Measurements from ENCODE around the gene ARID3A. TPM values are rescaled to one million over a fixed set of nuclear protein-coding genes. Genes with fewer than 3 reads are reported as not detected.

Gene ARID3A
- total and polyA plus RNA-seq, 2 of the 8 experiments (the other 6 are each of a cell fraction or from before 2014, with no cell fraction given), result 40.5 to 77.4 TPM

GRCh38 chr19:925526-926322 lies at the start of gene ARID3A (continued):
- TF ChIP-seq RFX5 (IDR thresholded peaks at IDR 0.05; ENCODE audit: borderline replicate concordance, low read depth, low read length) (no peak), YY1 (IDR thresholded peaks at IDR 0.05; ENCODE audit: low read depth, low read length) (peak; percentile 5; the same call in 1 of the 2 replicates), RNF2 (IDR thresholded peaks at IDR 0.05; ENCODE audit: borderline replicate concordance, low read depth, low read length, missing control alignments, poor library complexity, severe bottlenecking) (no peak), BRCA1 (IDR thresholded peaks at IDR 0.05; ENCODE audit: low read depth, low read length) (no peak), SAP30 (IDR thresholded peaks at IDR 0.05; ENCODE audit: insufficient read depth, insufficient replicate concordance, low read length) (no peak), HDAC2 (IDR thresholded peaks at IDR 0.05; ENCODE audit: borderline replicate concordance in 1 of 2, low read depth in 2 of 2, low read length in 2 of 2) (no peak; a peak in 1 of 4 replicates), MAFK (IDR thresholded peaks at IDR 0.05; ENCODE audit: low read depth, low read length) (no peak), EZH2 (IDR thresholded peaks at IDR 0.05; ENCODE audit: low read depth, low read length, severe bottlenecking) (no peak), SIRT6 (IDR thresholded peaks at IDR 0.05; ENCODE audit: low read length) (no peak), SP4 (IDR thresholded peaks at IDR 0.05; ENCODE audit: low read length) (no peak), CEBPB (IDR thresholded peaks at IDR 0.05; ENCODE audit: low read depth, low read length) (no peak), SIN3A (conservative IDR thresholded peaks at IDR 0.05 in 1 of 2, IDR thresholded peaks at IDR 0.05 in 1 of 2; ENCODE audit: low read depth in 1 of 2, low read length in 2 of 2) (0 out of 4 replicates have a peak, but pooled peaks of 1 of the 2 experiments have one; percentile 4), SRF (IDR thresholded peaks at IDR 0.05; ENCODE audit: low read depth, low read length) (no peak), JUN (IDR thresholded peaks at IDR 0.05; ENCODE audit: low read depth, low read length) (no peak)
- TF ChIP-seq, protein P1, sequence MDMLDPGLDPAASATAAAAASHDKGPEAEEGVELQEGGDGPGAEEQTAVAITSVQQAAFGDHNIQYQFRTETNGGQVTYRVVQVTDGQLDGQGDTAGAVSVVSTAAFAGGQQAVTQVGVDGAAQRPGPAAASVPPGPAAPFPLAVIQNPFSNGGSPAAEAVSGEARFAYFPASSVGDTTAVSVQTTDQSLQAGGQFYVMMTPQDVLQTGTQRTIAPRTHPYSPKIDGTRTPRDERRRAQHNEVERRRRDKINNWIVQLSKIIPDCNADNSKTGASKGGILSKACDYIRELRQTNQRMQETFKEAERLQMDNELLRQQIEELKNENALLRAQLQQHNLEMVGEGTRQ (IDR thresholded peaks at IDR 0.05; ENCODE audit: low read length), result no peak
- TF ChIP-seq, protein P2, sequence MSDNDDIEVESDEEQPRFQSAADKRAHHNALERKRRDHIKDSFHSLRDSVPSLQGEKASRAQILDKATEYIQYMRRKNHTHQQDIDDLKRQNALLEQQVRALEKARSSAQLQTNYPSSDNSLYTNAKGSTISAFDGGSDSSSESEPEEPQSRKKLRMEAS (IDR thresholded peaks at IDR 0.05), result no peak
- TF ChIP-seq, protein P3, sequence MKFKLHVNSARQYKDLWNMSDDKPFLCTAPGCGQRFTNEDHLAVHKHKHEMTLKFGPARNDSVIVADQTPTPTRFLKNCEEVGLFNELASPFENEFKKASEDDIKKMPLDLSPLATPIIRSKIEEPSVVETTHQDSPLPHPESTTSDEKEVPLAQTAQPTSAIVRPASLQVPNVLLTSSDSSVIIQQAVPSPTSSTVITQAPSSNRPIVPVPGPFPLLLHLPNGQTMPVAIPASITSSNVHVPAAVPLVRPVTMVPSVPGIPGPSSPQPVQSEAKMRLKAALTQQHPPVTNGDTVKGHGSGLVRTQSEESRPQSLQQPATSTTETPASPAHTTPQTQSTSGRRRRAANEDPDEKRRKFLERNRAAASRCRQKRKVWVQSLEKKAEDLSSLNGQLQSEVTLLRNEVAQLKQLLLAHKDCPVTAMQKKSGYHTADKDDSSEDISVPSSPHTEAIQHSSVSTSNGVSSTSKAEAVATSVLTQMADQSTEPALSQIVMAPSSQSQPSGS (IDR thresholded peaks at IDR 0.05; ENCODE audit: low read length), result no peak; the same call in 1 of the 2 replicates
